Osteoblast (primary cell): ENCODE measurements around the gene SDS. TPM values are rescaled to one million over a fixed set of nuclear protein-coding genes. Genes with fewer than 3 reads are reported as not detected.
A peak's percentile ranks its signal among the peaks of the same experiment; 100 is the strongest.

ENCODE experiments used
- DNase-seq: peaks from one replicate; pipeline ENCODE4 v3.0.0; 2011; ENCODE audit warnings: low spot score, mixed read lengths; ENCODE audit not compliant: insufficient read length; ENCODE audit errors: missing footprints
- H2AFZ ChIP-seq: 2 replicates; pipeline ENCODE4 v1.6.0; 2011; ENCODE audit warnings: mild to moderate bottlenecking, low read length
- H3K27ac ChIP-seq: 2 replicates; pipeline ENCODE4 v1.5.1; 2011; ENCODE audit warnings: mild to moderate bottlenecking, low read depth, low read length, moderate library complexity
- H3K27me3 ChIP-seq: 2 replicates; pipeline ENCODE4 v1.6.0; 2012; ENCODE audit warnings: mild to moderate bottlenecking, control low read depth, inconsistent platforms, low read length, moderate library complexity; ENCODE audit not compliant: insufficient read depth
- H3K36me3 ChIP-seq: 2 replicates; pipeline ENCODE4 v1.5.1; 2011; ENCODE audit warnings: mild to moderate bottlenecking, low read length, control low read depth, moderate library complexity; ENCODE audit not compliant: insufficient read depth
- H3K4me1 ChIP-seq: 2 replicates; pipeline ENCODE4 v1.5.1; 2011; ENCODE audit warnings: mild to moderate bottlenecking, low read length, control low read depth, moderate library complexity; ENCODE audit not compliant: insufficient read depth
- H3K4me2 ChIP-seq: 2 replicates; pipeline ENCODE4 v1.6.0; 2011; ENCODE audit warnings: mild to moderate bottlenecking, low read length; ENCODE audit not compliant: insufficient read depth
- H3K4me3 ChIP-seq: fragments of 200-600 bp; sonication (generic); 3 replicates; pipeline ENCODE4 v1.5.1; 2012; ENCODE audit warnings: mild to moderate bottlenecking, low read length, inconsistent platforms; ENCODE audit not compliant: insufficient read depth
- H3K79me2 ChIP-seq: 2 replicates; pipeline ENCODE4 v1.6.0; 2012; ENCODE audit warnings: mild to moderate bottlenecking, low read length, control low read depth, inconsistent platforms; ENCODE audit not compliant: insufficient read depth
- H3K9me3 ChIP-seq: 2 replicates; pipeline ENCODE4 v1.5.1; 2011; ENCODE audit warnings: low read depth, low read length, control low read depth
- H4K20me1 ChIP-seq: 2 replicates; pipeline ENCODE4 v1.6.0; 2012; ENCODE audit warnings: mild to moderate bottlenecking, low read length, control low read depth; ENCODE audit not compliant: insufficient read depth
- total RNA-seq: library from RNA; depleted of rRNA; stranded (reverse); fragments of >200 nt; gene quantifications from 2 replicates; pipeline ENCODE4 v1.2.3, GENCODE V29; 2012
- TF ChIP-seq, protein P1 (sequence below): IDR thresholded peaks from 2 replicates; pipeline ENCODE4 v1.5.1; 2011; ENCODE audit warnings: mild to moderate bottlenecking, low read depth, low read length, moderate library complexity; ENCODE audit errors: extremely low read depth

SDS gene
- total RNA-seq, 1 donor: under 0.01 TPM

DNA sequence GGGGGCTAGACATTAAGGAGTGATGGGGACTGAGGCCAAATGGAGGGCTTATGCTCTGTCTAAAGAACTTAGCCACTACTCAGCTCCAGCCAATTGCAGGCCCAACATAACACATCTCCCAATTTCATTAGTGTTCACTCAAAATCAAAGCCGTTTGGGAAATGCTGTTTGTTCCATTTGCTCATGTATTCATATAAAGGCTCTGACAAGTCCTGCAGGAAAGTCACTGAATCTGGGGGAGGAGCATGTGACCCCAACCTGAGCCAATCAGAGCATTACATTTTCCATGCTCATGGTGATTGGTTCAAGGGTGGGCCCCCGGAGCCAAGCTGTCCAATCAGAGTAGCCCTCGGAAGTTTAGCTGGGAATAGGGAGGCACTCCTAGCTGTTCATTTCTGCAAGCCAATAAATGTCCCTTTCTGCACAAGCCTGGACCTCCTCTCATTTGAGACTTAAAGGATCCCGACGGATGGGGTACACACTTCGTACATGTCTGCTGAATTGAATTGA lies 39.4 kb upstream of the SDS start:
- no peak for DNase-seq
- Histone ChIP-seq H3K79me2 (no peaks in the 10 kb centered on the region), H3K9me3 (no peaks in the 10 kb centered on the region), H3K27me3 (peaks cover 3% of the 10 kb centered on the region), H4K20me1 (no peaks in the 10 kb centered on the region), H2AFZ (no peak overlapping the region), H3K36me3 (no peaks in the 10 kb centered on the region), H3K4me1 (no peaks in the 10 kb centered on the region), H3K4me2 (no peak overlapping the region), H3K4me3 (no peak overlapping the region), H3K27ac (no peak overlapping the region)
- TF ChIP-seq, protein P1, sequence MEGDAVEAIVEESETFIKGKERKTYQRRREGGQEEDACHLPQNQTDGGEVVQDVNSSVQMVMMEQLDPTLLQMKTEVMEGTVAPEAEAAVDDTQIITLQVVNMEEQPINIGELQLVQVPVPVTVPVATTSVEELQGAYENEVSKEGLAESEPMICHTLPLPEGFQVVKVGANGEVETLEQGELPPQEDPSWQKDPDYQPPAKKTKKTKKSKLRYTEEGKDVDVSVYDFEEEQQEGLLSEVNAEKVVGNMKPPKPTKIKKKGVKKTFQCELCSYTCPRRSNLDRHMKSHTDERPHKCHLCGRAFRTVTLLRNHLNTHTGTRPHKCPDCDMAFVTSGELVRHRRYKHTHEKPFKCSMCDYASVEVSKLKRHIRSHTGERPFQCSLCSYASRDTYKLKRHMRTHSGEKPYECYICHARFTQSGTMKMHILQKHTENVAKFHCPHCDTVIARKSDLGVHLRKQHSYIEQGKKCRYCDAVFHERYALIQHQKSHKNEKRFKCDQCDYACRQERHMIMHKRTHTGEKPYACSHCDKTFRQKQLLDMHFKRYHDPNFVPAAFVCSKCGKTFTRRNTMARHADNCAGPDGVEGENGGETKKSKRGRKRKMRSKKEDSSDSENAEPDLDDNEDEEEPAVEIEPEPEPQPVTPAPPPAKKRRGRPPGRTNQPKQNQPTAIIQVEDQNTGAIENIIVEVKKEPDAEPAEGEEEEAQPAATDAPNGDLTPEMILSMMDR: no peak

DNA sequence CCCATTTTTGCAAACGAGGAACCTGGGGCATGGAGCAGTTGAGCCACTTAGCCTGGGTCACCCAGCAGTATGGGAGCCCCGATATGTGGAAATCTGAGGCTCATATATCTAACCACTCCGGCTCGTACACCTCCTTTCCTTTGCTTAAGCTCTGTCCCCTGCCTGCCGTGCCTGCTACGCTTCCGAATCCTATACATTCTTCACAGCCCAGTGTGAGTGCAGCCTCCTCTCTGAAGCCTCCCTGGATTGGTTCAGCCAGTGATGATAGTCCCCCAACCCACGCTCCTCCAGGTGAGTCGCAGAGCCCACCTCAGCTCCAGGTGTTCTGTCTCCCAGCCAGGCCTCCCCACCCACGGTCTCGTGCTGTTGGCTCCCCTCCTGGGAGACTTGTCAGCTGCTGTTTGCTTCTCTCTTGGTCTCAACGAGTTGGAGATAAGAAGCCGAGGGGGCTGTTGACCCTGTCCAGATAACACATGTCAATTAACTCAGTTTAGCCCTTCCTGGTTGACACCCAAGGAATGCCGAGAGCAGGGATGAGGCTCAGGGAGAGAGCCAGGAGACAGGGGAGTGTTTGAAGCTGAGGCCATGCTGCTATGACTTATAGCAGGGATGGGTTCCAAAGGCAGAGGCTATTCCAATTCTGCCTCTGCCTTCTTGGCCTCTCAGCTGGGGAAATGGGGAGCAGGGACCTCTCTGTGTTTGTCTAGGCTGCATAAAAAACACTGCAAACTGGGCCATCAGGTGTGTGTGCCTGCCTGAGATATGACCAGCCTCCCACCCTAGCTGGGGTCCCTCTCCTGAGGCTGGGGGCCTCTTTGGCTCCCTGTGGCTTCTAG lies 37.5 kb upstream of the SDS start:
- TF ChIP-seq, protein P1: no peak
- no peaks in the 10 kb centered on the region for H3K9me3 ChIP-seq
- H3K36me3 ChIP-seq: no peaks in the 10 kb centered on the region
- H3K4me2 ChIP-seq: no peak overlapping the region
- H3K79me2 ChIP-seq: no peaks in the 10 kb centered on the region
- peaks cover 3% of the 10 kb centered on the region for H3K27me3 ChIP-seq
- no peak overlapping the region for H3K4me3 ChIP-seq
- no peak overlapping the region for H3K27ac ChIP-seq
- H2AFZ ChIP-seq: no peak overlapping the region
- DNase-seq: no peak
- no peaks in the 10 kb centered on the region for H4K20me1 ChIP-seq
- H3K4me1 ChIP-seq: no peaks in the 10 kb centered on the region

DNA sequence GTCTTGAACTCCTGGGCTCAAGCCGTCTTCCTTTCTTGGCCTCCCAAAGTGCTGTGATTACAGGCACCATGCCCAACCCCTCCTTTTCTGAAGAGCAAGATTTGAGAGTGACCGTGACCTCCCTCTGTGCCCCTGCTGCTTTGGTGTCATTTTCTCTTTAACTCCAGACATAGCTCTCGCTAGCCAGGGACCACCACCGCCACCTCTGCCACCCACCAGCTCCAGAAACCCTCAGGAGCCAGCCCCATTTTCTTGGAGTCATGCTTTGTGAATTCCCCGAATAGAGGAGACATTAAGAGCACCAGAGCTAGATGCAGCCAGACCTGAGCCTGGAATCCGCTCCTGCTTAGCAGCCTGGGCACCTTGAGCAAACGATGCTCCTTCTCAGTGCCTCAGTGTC lies 36.6 kb upstream of the SDS start:
- Histone ChIP-seq H3K27ac (no peak overlapping the region), H4K20me1 (no peaks in the 10 kb centered on the region), H3K79me2 (no peaks in the 10 kb centered on the region), H3K27me3 (peaks cover 3% of the 10 kb centered on the region), H3K4me1 (no peaks in the 10 kb centered on the region), H3K9me3 (no peaks in the 10 kb centered on the region), H3K36me3 (no peaks in the 10 kb centered on the region), H3K4me3 (no peak overlapping the region), H2AFZ (no peak overlapping the region), H3K4me2 (no peak overlapping the region)
- TF ChIP-seq, protein P1: no peak
- DNase-seq: no peak

DNA sequence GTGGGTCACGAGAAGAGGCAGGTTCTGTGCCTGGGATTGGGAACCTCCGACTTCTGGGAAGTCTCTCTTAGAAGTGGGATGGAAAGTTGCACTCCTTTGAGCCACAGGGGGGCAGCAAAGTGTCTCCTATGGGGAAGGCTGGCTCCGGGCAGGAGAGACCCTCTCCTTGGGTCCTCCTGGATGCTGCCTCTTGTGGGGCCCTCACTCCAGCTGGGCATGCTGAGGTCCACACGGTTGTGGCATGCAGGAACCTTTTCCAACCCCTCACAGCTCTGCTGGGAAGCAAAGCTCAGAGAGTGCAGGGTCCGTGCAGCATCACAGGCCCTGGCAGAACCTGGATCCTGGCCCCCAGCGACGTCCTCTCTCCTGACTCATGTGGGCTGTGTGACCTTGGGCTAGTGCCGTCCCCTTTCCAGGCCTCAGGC lies 35.9 kb upstream of the SDS start:
- no peak overlapping the region for H3K27ac ChIP-seq
- no peak overlapping the region for H2AFZ ChIP-seq
- TF ChIP-seq, protein P1: peak; percentile 68
- no peaks in the 10 kb centered on the region for H4K20me1 ChIP-seq
- H3K36me3 ChIP-seq: no peaks in the 10 kb centered on the region
- no peak overlapping the region for H3K4me2 ChIP-seq
- H3K4me1 ChIP-seq: no peaks in the 10 kb centered on the region
- H3K27me3 ChIP-seq: peaks cover 3% of the 10 kb centered on the region
- no peak overlapping the region for H3K4me3 ChIP-seq
- no peaks in the 10 kb centered on the region for H3K9me3 ChIP-seq
- H3K79me2 ChIP-seq: no peaks in the 10 kb centered on the region
- peak; percentile 88 for DNase-seq
